HL-60/S4 treated with phorbol 12-myristate 13-acetate at 8.2 ng/mL for 4 days and 3 days (cell line): ENCODE results near the gene ADGRL3.

ENCODE experiments used
- in situ Hi-C: fragments of 300-500 bp; cut with MboI; formaldehyde crosslinking; loops from 2 replicates; pipeline ENCODE4 v1.15.0; 2022; ENCODE audit warnings: low sequenced_read_pairs

Gene ADGRL3

DNA sequence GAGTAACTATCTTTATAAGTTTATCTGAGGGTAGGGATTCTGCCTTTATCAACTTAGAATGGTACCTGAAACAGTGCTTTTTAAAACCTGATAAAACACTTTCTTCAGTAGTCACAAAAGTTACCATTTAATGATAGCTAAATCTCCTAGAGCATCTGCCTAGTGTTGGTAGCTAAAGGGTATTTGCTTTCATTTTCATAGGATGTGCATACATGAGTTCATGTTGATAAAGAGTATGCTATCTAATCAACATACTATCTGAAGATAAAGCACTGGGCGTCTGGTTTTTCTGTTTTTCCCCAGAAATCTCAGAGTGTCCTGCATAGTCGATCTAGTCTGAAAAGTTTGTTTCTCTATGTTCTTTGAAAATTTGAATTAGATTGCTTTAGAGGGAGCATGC is 75.1 kb downstream of the ADGRL3 start:
- in situ Hi-C loops: no loop called here

GRCh38 chr4:61276029-61276428 is 75.9 kb downstream of the ADGRL3 start:
- in situ Hi-C loops: no loop called here

- in situ Hi-C loops: no loop called here
Measured at GRCh38 chr4:61277785-61278760, 77.9 kb downstream of the ADGRL3 start.

DNA sequence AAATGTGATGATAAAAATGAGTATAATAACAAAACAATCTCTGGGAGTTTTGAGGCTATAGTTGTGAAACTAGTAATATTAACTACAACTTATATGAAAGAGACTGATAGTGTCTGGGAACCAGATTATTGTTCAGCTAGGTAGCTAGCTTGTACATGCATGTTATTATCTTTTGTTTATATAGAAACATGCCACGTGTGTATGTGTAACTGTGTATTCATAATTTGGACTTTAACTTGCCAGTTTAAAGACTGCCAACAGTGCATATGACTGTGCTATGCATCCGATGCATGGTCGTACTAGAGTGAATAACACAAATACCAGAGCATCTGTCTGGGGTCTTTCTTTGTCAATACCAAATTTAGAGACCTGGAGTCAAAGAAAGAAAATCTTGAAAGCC is 92.2 kb downstream of the ADGRL3 start:
- in situ Hi-C loops: no loop called here

DNA sequence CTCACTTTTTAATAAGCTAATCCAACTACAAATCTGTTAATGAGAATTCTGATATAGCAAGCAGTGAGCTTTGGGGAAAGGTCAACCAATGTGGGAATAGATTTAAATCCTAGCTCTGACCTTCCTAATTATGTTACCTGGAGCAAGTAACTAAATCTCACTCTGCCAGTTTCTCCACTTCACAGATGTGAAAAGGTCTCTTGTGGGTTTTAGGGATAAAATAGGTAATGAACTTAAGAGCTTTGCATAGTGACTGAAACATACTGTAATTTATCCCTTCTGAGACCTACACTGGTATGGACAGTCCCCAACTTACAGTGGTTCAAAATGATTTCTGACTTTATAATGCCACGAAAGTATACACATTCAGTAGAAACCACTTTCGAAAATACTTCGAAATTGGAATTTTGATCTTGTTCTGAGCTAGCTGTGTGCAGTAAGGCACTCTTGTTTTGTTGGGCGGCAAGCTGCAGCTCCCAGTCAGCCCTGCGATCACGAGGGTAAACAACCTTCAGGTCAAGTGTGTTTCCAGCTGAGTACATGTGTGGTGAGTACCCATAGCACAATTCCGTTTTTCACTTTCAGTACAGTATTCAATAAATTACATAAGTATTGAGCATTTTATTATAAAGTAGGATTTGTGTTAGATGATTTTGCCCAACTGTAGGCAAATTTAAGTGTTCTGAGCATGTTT is 93.7 kb downstream of the ADGRL3 start:
- in situ Hi-C loops: no loop called here

- in situ Hi-C loops: no loop called here
Measured at GRCh38 chr4:61294936-61295335, 94.8 kb downstream of the ADGRL3 start.

GRCh38 chr4:61296144-61296543 is 96.0 kb downstream of the ADGRL3 start:
- in situ Hi-C loops: no loop called here

GRCh38 chr4:61298178-61298740 is 98.1 kb downstream of the ADGRL3 start:
- in situ Hi-C loops: no loop called here

GRCh38 chr4:61299316-61299715 is 99.2 kb downstream of the ADGRL3 start:
- in situ Hi-C loops: no loop called here

GRCh38 chr4:61300266-61300844 is 100.2 kb downstream of the ADGRL3 start:
- in situ Hi-C loops: no loop called here

DNA sequence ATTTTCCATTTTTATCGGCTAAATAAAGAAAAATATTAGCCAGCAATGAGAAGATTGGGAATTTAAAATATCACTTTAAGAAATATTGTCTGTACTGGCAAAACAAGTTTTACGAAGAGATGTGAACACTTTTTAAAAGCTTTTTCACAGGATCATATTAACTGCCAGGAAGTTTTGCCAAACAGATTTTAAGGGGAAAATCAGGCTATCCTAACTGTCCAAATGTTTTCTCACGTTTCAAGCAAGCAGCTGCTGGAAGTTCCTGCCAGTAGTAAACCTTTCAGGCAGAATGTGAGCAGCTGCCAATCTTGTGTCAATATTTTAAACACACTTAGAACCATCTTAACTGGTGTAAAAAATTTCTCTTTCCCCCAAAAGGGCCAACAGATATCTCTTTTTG is 101.1 kb downstream of the ADGRL3 start:
- in situ Hi-C loops: no loop called here

- in situ Hi-C loops: no loop called here
Measured at GRCh38 chr4:61308033-61308432, 107.9 kb downstream of the ADGRL3 start.

GRCh38 chr4:61309616-61310015 is 109.5 kb downstream of the ADGRL3 start:
- in situ Hi-C loops: no loop called here

DNA sequence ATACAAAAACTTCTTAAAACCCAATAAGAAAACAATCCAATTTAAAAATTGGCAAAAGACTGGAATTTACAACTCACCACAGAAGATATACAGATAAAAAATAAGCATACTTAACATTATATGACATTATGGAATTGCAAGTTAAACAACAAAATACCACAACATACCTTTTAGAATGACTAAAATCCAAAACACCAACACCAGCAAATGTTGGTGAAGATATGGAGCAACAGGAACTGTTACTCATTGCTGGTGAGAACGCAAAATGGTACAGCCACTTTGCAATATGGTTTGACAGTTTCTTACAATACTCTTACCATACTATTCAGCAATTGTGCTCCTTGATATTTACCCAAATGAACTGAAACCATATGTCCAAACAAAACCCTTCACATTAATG is 112.4 kb downstream of the ADGRL3 start:
- in situ Hi-C loops: no loop called here

DNA sequence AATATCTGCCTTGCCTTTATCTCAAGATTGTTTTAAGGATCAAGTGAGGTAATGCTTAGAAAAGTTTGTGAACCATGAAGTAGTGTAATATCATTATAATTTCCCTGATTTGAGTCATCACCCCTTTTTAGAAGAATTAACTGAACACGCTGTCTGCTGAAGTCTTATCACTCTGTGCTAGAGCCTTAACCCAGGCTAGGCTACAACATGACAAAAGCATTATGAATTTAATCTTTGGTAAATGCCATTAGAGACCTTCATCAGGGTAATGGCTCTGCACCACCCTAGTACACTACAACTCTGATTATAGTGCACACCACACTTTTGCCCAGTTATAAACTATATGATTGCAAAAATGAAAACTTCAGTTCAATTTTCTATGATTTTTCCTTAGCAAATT is 118.3 kb downstream of the ADGRL3 start:
- in situ Hi-C loops: no loop called here

DNA sequence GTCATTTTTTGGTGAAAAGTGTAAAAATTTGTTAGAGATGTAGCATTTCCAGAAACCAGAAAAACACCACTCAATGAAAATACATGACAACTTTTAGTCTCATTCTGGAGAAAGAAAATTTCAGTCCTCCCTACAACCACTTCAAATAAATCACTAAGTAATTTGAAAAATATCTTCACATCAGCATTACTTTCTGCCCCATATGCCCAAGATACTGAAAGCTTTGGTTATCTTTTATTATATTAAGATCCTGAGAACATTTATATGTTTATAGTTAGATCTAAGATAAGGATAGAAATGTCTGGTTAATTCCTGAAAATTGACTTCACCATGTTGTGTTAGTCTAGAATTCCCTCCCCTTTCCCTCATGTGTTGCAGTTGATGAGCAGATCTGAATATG is 119.0 kb downstream of the ADGRL3 start:
- in situ Hi-C loops: no loop called here

GRCh38 chr4:61320154-61320553 is 120.0 kb downstream of the ADGRL3 start:
- in situ Hi-C loops: no loop called here

GRCh38 chr4:61320631-61321030 is 120.5 kb downstream of the ADGRL3 start:
- in situ Hi-C loops: no loop called here

DNA sequence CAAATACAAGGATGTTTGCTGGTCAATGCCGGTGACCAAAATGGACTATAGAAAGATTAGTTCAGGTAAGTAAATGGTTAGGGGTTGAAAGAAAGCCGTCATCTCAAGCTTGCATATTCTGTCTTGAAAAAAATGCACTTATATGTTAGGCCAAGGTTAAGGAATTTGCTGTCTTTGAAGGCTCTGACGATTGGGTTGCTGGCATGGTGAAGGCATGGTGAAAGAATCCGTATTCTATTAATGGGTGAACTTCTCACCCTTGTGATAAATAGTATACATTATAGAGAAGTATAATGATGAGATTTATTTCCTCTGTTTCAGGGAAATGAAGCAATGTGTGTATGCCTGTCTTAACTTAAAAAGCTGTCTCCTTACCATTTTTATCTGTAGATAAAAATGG is 132.6 kb downstream of the ADGRL3 start:
- in situ Hi-C loops: no loop called here

DNA sequence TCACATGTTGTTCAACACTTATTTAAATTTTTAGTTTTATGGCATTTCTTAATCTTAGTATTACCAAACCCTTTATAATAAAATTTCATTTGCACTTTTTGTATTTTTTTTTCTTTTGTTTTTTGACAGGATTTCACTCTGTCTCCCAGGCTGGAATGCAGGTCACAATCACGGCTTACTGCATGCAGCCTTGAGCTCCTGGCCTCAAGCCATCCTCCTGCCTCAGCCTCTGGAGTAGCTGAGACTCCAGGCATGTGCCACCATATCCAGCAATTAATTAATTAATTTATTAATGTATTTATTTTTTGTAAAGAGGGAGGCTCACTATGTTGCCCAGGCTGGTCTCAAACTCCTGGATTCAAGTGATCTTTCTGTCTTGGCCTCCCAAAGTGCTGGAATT is 133.4 kb downstream of the ADGRL3 start:
- in situ Hi-C loops: no loop called here

- in situ Hi-C loops: no loop called here
Measured at GRCh38 chr4:61335241-61335763, 135.2 kb downstream of the ADGRL3 start.
